ENCODE data around the gene UBAP2L. TPM values are rescaled to one million over a fixed set of nuclear protein-coding genes. Genes with fewer than 3 reads are reported as not detected.

UBAP2L gene
- total RNA-seq = 94.1 and 129 TPM in 2 replicates

GRCh38 chr1:154220071-154220969, at the start of gene UBAP2L:
TSS of gene UBAP2L (plus strand) at chr1:154220955. CDS start at chr1:154225124, 4,169 bp downstream.

GRCh38 chr1:154191990-154192461, 28.7 kb upstream of the UBAP2L start, which contains the start of gene TPM3:
TSS of gene TPM3 (minus strand) at chr1:154192100. CDS start at chr1:154192018, 82 bp downstream.

GRCh38 chr1:154206196-154206595, 14.6 kb upstream of the UBAP2L start, which contains the start of gene CFAP141:
TSS of gene CFAP141 (minus strand) at chr1:154206333. CDS start at chr1:154206307, 26 bp downstream.

GRCh38 chr1:154272217-154272998, 51.7 kb downstream of the UBAP2L start, which contains the start of gene HAX1:
TSS of gene HAX1 (plus strand) at chr1:154272629. CDS start at chr1:154272724, 95 bp downstream.

Small RNAs within 50 kb of the gene (small RNA-seq; reads per million reads assigned to genes)
- gene MIR190B (0.41 reads per million, percentile 21 among the genes with 10 or more reads in this experiment), gene RF00273 (not detected), gene RNU6-121P (not detected), gene RNU6-239P (not detected), gene SNORA58B (not detected)

Other genes with a start within 250 kb of the UBAP2L start
- 73.5 and 80.2 TPM in 2 replicates for gene JTB, start 243.3 kb upstream of the UBAP2L start, total RNA-seq
- 67.4 and 82.3 TPM in 2 replicates for gene RAB13, start 234.6 kb upstream of the UBAP2L start, total RNA-seq
- gene RPS27, start 230.2 kb upstream of the UBAP2L start, total RNA-seq = 1,352 and 2,599 TPM in 2 replicates
- gene NUP210L, start 65.9 kb upstream of the UBAP2L start, total RNA-seq = under 0.01 TPM in 2 replicates
- 401 and 557 TPM in 2 replicates for gene TPM3, start 28.9 kb upstream of the UBAP2L start, total RNA-seq
- not detected in 2 replicates for gene CFAP141, start 14.6 kb upstream of the UBAP2L start, total RNA-seq
- gene HAX1, start 51.7 kb downstream of the UBAP2L start, total RNA-seq = 88.6 and 95.0 TPM in 2 replicates
- gene AQP10, start 100.1 kb downstream of the UBAP2L start, total RNA-seq = not detected in 2 replicates
- 144 and 149 TPM in 2 replicates for gene ATP8B2, start 104.6 kb downstream of the UBAP2L start, total RNA-seq
- 13.6 and 21.1 TPM in 2 replicates for gene IL6R, start 184.4 kb downstream of the UBAP2L start, total RNA-seq